GM19351 (cell line): ENCODE results near the gene TBC1D16.
"Not testable (repeated sequence)": the region's sequence is repeated elsewhere in the genome, so short reads cannot be mapped to it uniquely, and the experiment has no call there.

Source experiments
- ATAC-seq: cut with Tn5 transposase; IDR thresholded peaks from one replicate; pipeline ENCODE4 v1.9.1; 2021; ENCODE audit warnings: mild to moderate bottlenecking, moderate library complexity; ENCODE audit not compliant: unreplicated experiment

Gene TBC1D16

GRCh38 chr17:80053102-80053501 lies 17.4 kb upstream of the TBC1D16 start:
- no peak for ATAC-seq

- no peak for ATAC-seq
Observed at GRCh38 chr17:80051681-80052080, 16.0 kb upstream of the TBC1D16 start.

GRCh38 chr17:80050706-80051105 lies 15.0 kb upstream of the TBC1D16 start:
- ATAC-seq: no peak

GRCh38 chr17:80049986-80050385 lies 14.3 kb upstream of the TBC1D16 start:
- no peak for ATAC-seq

GRCh38 chr17:80047176-80047575 lies 11.5 kb upstream of the TBC1D16 start:
- ATAC-seq: no peak

- not testable (repeated sequence) for ATAC-seq
Observed at GRCh38 chr17:80046709-80047108, 11.0 kb upstream of the TBC1D16 start.

- ATAC-seq: no peak
Observed at GRCh38 chr17:80045703-80046102, 10.0 kb upstream of the TBC1D16 start.

- ATAC-seq: no peak
Observed at GRCh38 chr17:80043963-80044362, 8.3 kb upstream of the TBC1D16 start.

- ATAC-seq: no peak
Observed at GRCh38 chr17:80036715-80037477, 1.2 kb upstream of the TBC1D16 start.

GRCh38 chr17:80035937-80036714 lies 454 bp upstream of the TBC1D16 start, which contains the start of gene CCDC40:
TSS of gene CCDC40 (plus strand) at chr17:80036642. CDS start at chr17:80036663, 21 bp downstream.
- ATAC-seq: peak; percentile 56

- ATAC-seq: no peak
Observed at GRCh38 chr17:80034791-80035686, 633 bp downstream of the TBC1D16 start.

- no peak for ATAC-seq
Observed at GRCh38 chr17:80033840-80034239, 1.8 kb downstream of the TBC1D16 start.

GRCh38 chr17:80032614-80033171 lies 3.0 kb downstream of the TBC1D16 start:
- ATAC-seq: no peak

GRCh38 chr17:80031691-80032430 lies 3.8 kb downstream of the TBC1D16 start:
- ATAC-seq: no peak

- ATAC-seq: no peak
Observed at GRCh38 chr17:80030730-80031410, 4.8 kb downstream of the TBC1D16 start.

- ATAC-seq: no peak
Observed at GRCh38 chr17:80029258-80029974, 6.3 kb downstream of the TBC1D16 start.

GRCh38 chr17:80028030-80028429 lies 7.6 kb downstream of the TBC1D16 start:
- ATAC-seq: no peak

GRCh38 chr17:80027043-80027435 lies 8.6 kb downstream of the TBC1D16 start:
- ATAC-seq: no peak
